WTC11 (cell line): ENCODE results near the gene ALG10. TPM values are rescaled to one million over a fixed set of nuclear protein-coding genes. Genes with fewer than 3 reads are reported as not detected.
A peak's percentile ranks its signal among the peaks of the same experiment; 100 is the strongest.
"Not testable (repeated sequence)": the region's sequence is repeated elsewhere in the genome, so short reads cannot be mapped to it uniquely, and the experiment has no call there.

Experiments
- ATAC-seq: fragments of 200-7000 bp; cut with Tn5 transposase; 2 replicates; pipeline ENCODE4 v1.10.0; 2021; ENCODE audit warnings: mild to moderate bottlenecking, moderate library complexity
- Bru-seq: library from RNA; stranded (reverse); fragments of 400-500 nt; gene quantifications from one replicate; lab custom pipeline; 2021; lab: Mats Ljungman, UMichigan
- CTCF ChIA-PET: fragments of 300-600 bp; sonication (Branson Sonifier 250); formaldehyde crosslinking; loops from one replicate; lab custom pipeline; 2021; ENCODE audit warnings: antibody characterized with exemption; lab: Charles Lee
- POLR2A ChIA-PET: fragments of 350-600 bp; sonication (Branson Sonifier 250); formaldehyde crosslinking; loops from one replicate; lab custom pipeline; 2021; ENCODE audit warnings: antibody characterized with exemption; lab: Charles Lee
- DNase-seq: peaks from one replicate; pipeline ENCODE4 v3.0.0; 2021; ENCODE audit warnings: low spot score
- H3K27ac Mint-ChIP-seq: 2 replicates; pipeline ENCODE4 v1.8.0; 2021; ENCODE audit warnings: mixed read lengths
- H3K27me3 Mint-ChIP-seq: 2 replicates; pipeline ENCODE4 v1.8.0; 2021; ENCODE audit warnings: low read depth, mild to moderate bottlenecking, moderate library complexity, mixed read lengths
- H3K36me3 Mint-ChIP-seq: 2 replicates; pipeline ENCODE4 v1.8.0; 2021; ENCODE audit warnings: mixed read lengths
- H3K4me1 Mint-ChIP-seq: 2 replicates; pipeline ENCODE4 v1.8.0; 2022; ENCODE audit warnings: mixed read lengths
- H3K4me3 Mint-ChIP-seq: 2 replicates; pipeline ENCODE4 v1.8.0; 2021; ENCODE audit warnings: mild to moderate bottlenecking, moderate library complexity, mixed read lengths
- H3K9me3 Mint-ChIP-seq: 2 replicates; pipeline ENCODE4 v1.8.0; 2021; ENCODE audit warnings: mixed read lengths
- ATF3 ChIP-seq: sonication (generic); formaldehyde crosslinking; conservative IDR thresholded peaks from 2 replicates; pipeline ENCODE4 v1.8.1; 2022; ENCODE audit warnings: mild to moderate bottlenecking, missing genetic modification reagents
- CTCF ChIP-seq: fragments of 200-600 bp; IDR thresholded peaks from 2 replicates; pipeline ENCODE4 v1.8.0; 2022; ENCODE audit warnings: antibody characterized with exemption
- E2F5 ChIP-seq: sonication (generic); formaldehyde crosslinking; IDR thresholded peaks from 2 replicates; pipeline ENCODE4 v1.8.1; 2022; ENCODE audit warnings: mild to moderate bottlenecking, moderate library complexity, missing genetic modification reagents
- FOXK1 ChIP-seq: sonication (generic); formaldehyde crosslinking; IDR thresholded peaks from 2 replicates; pipeline ENCODE4 v1.8.0; 2022; ENCODE audit warnings: mild to moderate bottlenecking, moderate library complexity, missing genetic modification reagents
- FOXP1 ChIP-seq: sonication (generic); formaldehyde crosslinking; IDR thresholded peaks from 2 replicates; pipeline ENCODE4 v1.8.0; 2022; ENCODE audit warnings: missing genetic modification reagents, mild to moderate bottlenecking, moderate library complexity, borderline replicate concordance
- FOXP4 ChIP-seq: sonication (generic); formaldehyde crosslinking; IDR thresholded peaks from 2 replicates; pipeline ENCODE4 v1.8.0; 2022; ENCODE audit warnings: mild to moderate bottlenecking, missing genetic modification reagents
- GABPB1 ChIP-seq: sonication (generic); formaldehyde crosslinking; IDR thresholded peaks from 2 replicates; pipeline ENCODE4 v1.8.1; 2023; ENCODE audit warnings: mild to moderate bottlenecking, missing genetic modification reagents
- GRHL2 ChIP-seq: fragments of 250-450 bp; sonication (Bioruptor Pico); IDR thresholded peaks from 2 replicates; pipeline ENCODE4 v1.8.0; 2022; ENCODE audit warnings: mild to moderate bottlenecking, moderate library complexity; ENCODE audit not compliant: insufficient replicate concordance, severe bottlenecking
- HMGXB4 ChIP-seq: sonication (generic); formaldehyde crosslinking; IDR thresholded peaks from 2 replicates; pipeline ENCODE4 v1.8.1; 2023; ENCODE audit warnings: mild to moderate bottlenecking, moderate library complexity, missing genetic modification reagents
- KAT7 ChIP-seq: sonication (generic); formaldehyde crosslinking; IDR thresholded peaks from 2 replicates; pipeline ENCODE4 v1.8.1; 2023; ENCODE audit warnings: missing genetic modification reagents, mild to moderate bottlenecking, borderline replicate concordance
- MYBL2 ChIP-seq: sonication (generic); formaldehyde crosslinking; IDR thresholded peaks from 2 replicates; pipeline ENCODE4 v1.8.1; 2023; ENCODE audit warnings: mild to moderate bottlenecking, moderate library complexity, missing genetic modification reagents
- NFATC4 ChIP-seq: fragments of 250-450 bp; sonication (Bioruptor Pico); IDR thresholded peaks from 2 replicates; pipeline ENCODE4 v1.9.0; 2021; ENCODE audit warnings: mild to moderate bottlenecking
- NFE2L1 ChIP-seq: sonication (generic); formaldehyde crosslinking; IDR thresholded peaks from 2 replicates; pipeline ENCODE4 v1.8.1; 2023; ENCODE audit warnings: missing genetic modification reagents
- SMAD3 ChIP-seq: sonication (generic); formaldehyde crosslinking; IDR thresholded peaks from 2 replicates; pipeline ENCODE4 v1.8.0; 2022; ENCODE audit warnings: missing genetic modification reagents, mild to moderate bottlenecking, borderline replicate concordance
- SMAD4 ChIP-seq: sonication (generic); formaldehyde crosslinking; IDR thresholded peaks from 2 replicates; pipeline ENCODE4 v1.8.0; 2022; ENCODE audit warnings: mild to moderate bottlenecking, missing genetic modification reagents
- SOX15 ChIP-seq: fragments of 250-450 bp; sonication (Bioruptor Pico); IDR thresholded peaks from 2 replicates; pipeline ENCODE4 v1.9.0; 2021; ENCODE audit warnings: mild to moderate bottlenecking
- SP1 ChIP-seq: sonication (generic); formaldehyde crosslinking; conservative IDR thresholded peaks from 2 replicates; pipeline ENCODE4 v1.8.1; 2022; ENCODE audit warnings: missing genetic modification reagents
- USF1 ChIP-seq: sonication (generic); formaldehyde crosslinking; IDR thresholded peaks from 2 replicates; pipeline ENCODE4 v1.8.0; 2022; ENCODE audit warnings: mild to moderate bottlenecking, missing genetic modification reagents
- USF2 ChIP-seq: sonication (generic); formaldehyde crosslinking; IDR thresholded peaks from 2 replicates; pipeline ENCODE4 v1.8.1; 2023; ENCODE audit warnings: mild to moderate bottlenecking, missing genetic modification reagents, moderate library complexity
- ZNF416 ChIP-seq: fragments of 250-450 bp; sonication (Bioruptor Pico); IDR thresholded peaks from 2 replicates; pipeline ENCODE4 v1.9.0; 2021; ENCODE audit warnings: mild to moderate bottlenecking, inconsistent platforms
- long read RNA-seq, 3 experiments: library from RNA in 1 of 3; library from capped mRNA in 1 of 3; library from polyadenylated mRNA in 1 of 3; unstranded in 2 of 3; stranded (forward) in 1 of 3; transcript quantifications; one replicate each; pipeline ENCODE4 v2.0.0, GENCODE V29; 2021
- total RNA-seq: library from RNA; stranded (reverse); gene quantifications from 3 replicates; pipeline ENCODE4 v1.2.3, GENCODE V29; 2021

ALG10 gene
- total RNA-seq (12.9 to 16.3 TPM (median 16.0 TPM) in 3 replicates), Bru-seq, nascent RNA (percentile 89 among the genes with signal in this experiment)
- long read RNA-seq, experiment 1, transcript ALG10-201 (3 exons, 3,128 nt), result major isoform, 6 of 22 reads
- long read RNA-seq, experiment 1, partial matches to known transcripts, result 0 of 22 reads
- long read RNA-seq, experiment 1, other reads (novel, unspliced or antisense), result 16 of 22 reads
- long read RNA-seq, experiment 2, partial matches to known transcripts, result 0 of 11 reads
- long read RNA-seq, experiment 2, other reads (novel, unspliced or antisense), result 9 of 11 reads
- long read RNA-seq, experiment 3, transcript ALG10-201 (3 exons, 3,128 nt), result major isoform, 10 of 12 reads
- long read RNA-seq, experiment 3, partial matches to known transcripts, result 0 of 12 reads
- long read RNA-seq, experiment 3, other reads (novel, unspliced or antisense), result 2 of 12 reads

GRCh38 chr12:34022079-34022830, at the start of gene ALG10:
Gene ALG10 (plus strand): TSS chr12:34022496. CDS start chr12:34022600, 104 bp downstream.
- CTCF ChIA-PET, result interaction anchor here (0.6 to 1.2 kb wide), 12 partner anchors 71 to 1268 kb away, joined by 3 to 7 read pairs (median 4); partner anchors contain the start of gene YARS2
- Mint-ChIP-seq H3K27ac (peak within 1 kb of the TSS; percentile 92), H3K4me3 (peak within 1 kb of the TSS; percentile 92), H3K4me1 (peaks cover 13% of the 10 kb centered on the region), H3K27me3 (no peaks in the 10 kb centered on the region; the same call in 1 of the 2 replicates), H3K9me3 (no peaks in the 10 kb centered on the region), H3K36me3 (no peaks in the 10 kb centered on the region)
- ATAC-seq (peak; percentile 100), DNase-seq (peak; percentile 95)
- TF ChIP-seq FOXP1 (CRISPR knock-in tag) (0 out of 2 replicates have a peak, but pooled peaks have one; percentile 36), SOX15 (no peak), HMGXB4 (CRISPR knock-in tag) (0 out of 2 replicates have a peak, but pooled peaks have one; percentile 32), GABPB1 (CRISPR knock-in tag) (peak; percentile 84), MYBL2 (0 out of 2 replicates have a peak, but pooled peaks have one; percentile 33), NFATC4 (CRISPR knock-in tag) (no peak), FOXK1 (CRISPR knock-in tag) (peak; percentile 98), NFE2L1 (CRISPR knock-in tag) (no peak), CTCF (peak; percentile 56), E2F5 (CRISPR knock-in tag) (0 out of 2 replicates have a peak, but pooled peaks have one; percentile 42), SP1 (CRISPR knock-in tag) (peak; percentile 78)
- POLR2A ChIA-PET, result interaction anchor here (0.6 to 0.7 kb wide), 3 partner anchors 102 to 704 kb away, joined by 3 to 10 read pairs (median 6); no protein-coding TSS in a partner anchor

GRCh38 chr12:33972884-33973283, 49.4 kb upstream of the ALG10 start:
- H3K4me3 Mint-ChIP-seq, H3K4me1 Mint-ChIP-seq, H3K27me3 Mint-ChIP-seq, POLR2A ChIA-PET, DNase-seq, H3K36me3 Mint-ChIP-seq, H3K27ac Mint-ChIP-seq, CTCF ChIA-PET, ATAC-seq: not testable (repeated sequence)
- H3K9me3 Mint-ChIP-seq, result peaks cover 28% of the 10 kb centered on the region

- ATAC-seq (no peak), DNase-seq (no peak)
- ChIA-PET CTCF (no interaction called here), POLR2A (no interaction called here)
- Mint-ChIP-seq H3K27ac (no peak overlapping the region), H3K27me3 (no peaks in the 10 kb centered on the region), H3K9me3 (peaks cover 19% of the 10 kb centered on the region), H3K4me1 (no peaks in the 10 kb centered on the region), H3K36me3 (no peaks in the 10 kb centered on the region), H3K4me3 (no peak overlapping the region)
- TF ChIP-seq ATF3 (CRISPR knock-in tag) (no peak), FOXP4 (CRISPR knock-in tag) (no peak), SMAD4 (no peak), USF2 (CRISPR knock-in tag) (no peak), GRHL2 (CRISPR knock-in tag) (no peak), USF1 (CRISPR knock-in tag) (no peak), KAT7 (CRISPR knock-in tag) (no peak), SMAD3 (CRISPR knock-in tag) (no peak), ZNF416 (CRISPR knock-in tag) (no peak)
Measured at GRCh38 chr12:33977887-33978286, 44.4 kb upstream of the ALG10 start.
